ENCODE data around the gene AIF1. TPM values are rescaled to one million over a fixed set of nuclear protein-coding genes. Genes with fewer than 3 reads are reported as not detected.

AIF1 gene
- total RNA-seq, 4 donors from 2014 or later = 1.5 to 25.6 (median 14.5) TPM

DNA sequence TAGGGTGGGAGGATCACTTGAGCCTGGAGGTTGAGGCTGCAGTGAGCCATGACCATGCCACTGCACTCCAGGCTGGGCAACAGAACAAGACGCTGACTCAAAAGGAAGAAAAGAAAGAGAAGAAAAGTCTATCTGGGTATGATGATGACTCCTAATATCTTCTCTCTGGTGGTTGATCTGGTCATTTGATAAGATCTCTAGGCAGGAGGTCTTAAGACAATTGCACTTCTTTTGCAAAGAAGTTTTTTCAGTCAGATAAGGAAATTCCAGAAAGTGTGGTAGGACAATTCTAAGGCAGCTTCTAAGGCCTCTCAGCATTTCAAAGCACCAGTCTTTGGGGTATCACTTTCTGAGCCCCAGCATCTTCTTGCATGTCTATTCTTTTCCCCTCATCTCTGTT, 7.7 kb upstream of the AIF1 start:
- TF ChIP-seq, protein P1, sequence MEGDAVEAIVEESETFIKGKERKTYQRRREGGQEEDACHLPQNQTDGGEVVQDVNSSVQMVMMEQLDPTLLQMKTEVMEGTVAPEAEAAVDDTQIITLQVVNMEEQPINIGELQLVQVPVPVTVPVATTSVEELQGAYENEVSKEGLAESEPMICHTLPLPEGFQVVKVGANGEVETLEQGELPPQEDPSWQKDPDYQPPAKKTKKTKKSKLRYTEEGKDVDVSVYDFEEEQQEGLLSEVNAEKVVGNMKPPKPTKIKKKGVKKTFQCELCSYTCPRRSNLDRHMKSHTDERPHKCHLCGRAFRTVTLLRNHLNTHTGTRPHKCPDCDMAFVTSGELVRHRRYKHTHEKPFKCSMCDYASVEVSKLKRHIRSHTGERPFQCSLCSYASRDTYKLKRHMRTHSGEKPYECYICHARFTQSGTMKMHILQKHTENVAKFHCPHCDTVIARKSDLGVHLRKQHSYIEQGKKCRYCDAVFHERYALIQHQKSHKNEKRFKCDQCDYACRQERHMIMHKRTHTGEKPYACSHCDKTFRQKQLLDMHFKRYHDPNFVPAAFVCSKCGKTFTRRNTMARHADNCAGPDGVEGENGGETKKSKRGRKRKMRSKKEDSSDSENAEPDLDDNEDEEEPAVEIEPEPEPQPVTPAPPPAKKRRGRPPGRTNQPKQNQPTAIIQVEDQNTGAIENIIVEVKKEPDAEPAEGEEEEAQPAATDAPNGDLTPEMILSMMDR (IDR thresholded peaks at IDR 0.05) = no peak
- TF ChIP-seq POLR2A (IDR thresholded peaks at IDR 0.05) = no peak
- Histone ChIP-seq H3K27ac (no peak overlapping the region), H3K36me3 (no peaks in the 10 kb centered on the region), H3K4me3 (no peak overlapping the region), H3K27me3 (no peaks in the 10 kb centered on the region), H3K9me3 (no peaks in the 10 kb centered on the region), H3K4me1 (no peaks in the 10 kb centered on the region)
- DNase-seq = no peak
- intact Hi-C loops (cut with DNase I; ENCODE audit: low total_unique reads) = no loop called here

GRCh38 chr6:31609519-31610406, 5.3 kb upstream of the AIF1 start:
- H3K4me1 ChIP-seq = no peaks in the 10 kb centered on the region
- H3K4me3 ChIP-seq = no peak overlapping the region
- TF ChIP-seq, protein P1 (IDR thresholded peaks at IDR 0.05) = no peak
- no peak for TF ChIP-seq POLR2A (IDR thresholded peaks at IDR 0.05)
- no peaks in the 10 kb centered on the region for H3K9me3 ChIP-seq
- H3K36me3 ChIP-seq = no peaks in the 10 kb centered on the region
- H3K27ac ChIP-seq = no peak overlapping the region
- intact Hi-C loops (cut with DNase I; ENCODE audit: low total_unique reads) = no loop called here
- H3K27me3 ChIP-seq = no peaks in the 10 kb centered on the region
- DNase-seq = no peak

- Histone ChIP-seq H3K4me3 (no peak overlapping the region), H3K9me3 (no peaks in the 10 kb centered on the region), H3K36me3 (no peaks in the 10 kb centered on the region), H3K27ac (no peak overlapping the region), H3K27me3 (no peaks in the 10 kb centered on the region), H3K4me1 (no peaks in the 10 kb centered on the region)
- intact Hi-C loops (cut with DNase I; ENCODE audit: low total_unique reads) = no loop called here
- no peak for DNase-seq
- TF ChIP-seq, protein P1 (IDR thresholded peaks at IDR 0.05) = no peak
- no peak for TF ChIP-seq POLR2A (IDR thresholded peaks at IDR 0.05)
These were observed 4.1 kb upstream of the AIF1 start for GRCh38 chr6:31610968-31611367.

GRCh38 chr6:31614075-31614619, 887 bp upstream of the AIF1 start:
- Histone ChIP-seq H3K27me3 (no peaks in the 10 kb centered on the region), H3K4me1 (no peaks in the 10 kb centered on the region), H3K4me3 (no peak overlapping the region), H3K9me3 (no peaks in the 10 kb centered on the region), H3K36me3 (no peaks in the 10 kb centered on the region), H3K27ac (no peak overlapping the region)
- intact Hi-C loops (cut with DNase I; ENCODE audit: low total_unique reads) = no loop called here
- TF ChIP-seq POLR2A (IDR thresholded peaks at IDR 0.05) = no peak
- TF ChIP-seq, protein P1 (IDR thresholded peaks at IDR 0.05) = no peak
- DNase-seq = no peak

GRCh38 chr6:31615748-31616147, 714 bp downstream of the AIF1 start:
- Histone ChIP-seq H3K27ac (no peak overlapping the region), H3K4me3 (no peak overlapping the region), H3K4me1 (no peaks in the 10 kb centered on the region), H3K27me3 (no peaks in the 10 kb centered on the region), H3K36me3 (no peaks in the 10 kb centered on the region), H3K9me3 (no peaks in the 10 kb centered on the region)
- TF ChIP-seq, protein P1 (IDR thresholded peaks at IDR 0.05) = no peak
- TF ChIP-seq POLR2A (IDR thresholded peaks at IDR 0.05) = no peak
- no peak for DNase-seq
- intact Hi-C loops (cut with DNase I; ENCODE audit: low total_unique reads) = no loop called here
